Liver (tissue), 3 donors: ENCODE results near the gene BIRC3.

Experiments
- HNF4A ChIP-seq, 2 donors: conservative IDR thresholded peaks; 2 replicates each; pipeline ENCODE4 v1.6.1; 2016; ENCODE audit warnings: antibody characterized with exemption in 2 of 2, mild to moderate bottlenecking in 2 of 2
- TF ChIP-seq, protein P1 (sequence below): fragments of 150-350 bp; IDR thresholded peaks from 2 replicates; pipeline ENCODE4 v1.5.1; 2017; ENCODE audit warnings: improper control_type of control experiment, low read depth, low read length; ENCODE audit not compliant: missing input control
- TF ChIP-seq, protein P2 (sequence below): IDR thresholded peaks from 2 replicates; pipeline ENCODE4 v1.6.1; 2016; ENCODE audit warnings: antibody characterized with exemption, mild to moderate bottlenecking
- donor health status: healthy.
- donor health status: healthy.

- no peak for TF ChIP-seq HNF4A (conservative IDR thresholded peaks at IDR 0.05)
- TF ChIP-seq, protein P1, sequence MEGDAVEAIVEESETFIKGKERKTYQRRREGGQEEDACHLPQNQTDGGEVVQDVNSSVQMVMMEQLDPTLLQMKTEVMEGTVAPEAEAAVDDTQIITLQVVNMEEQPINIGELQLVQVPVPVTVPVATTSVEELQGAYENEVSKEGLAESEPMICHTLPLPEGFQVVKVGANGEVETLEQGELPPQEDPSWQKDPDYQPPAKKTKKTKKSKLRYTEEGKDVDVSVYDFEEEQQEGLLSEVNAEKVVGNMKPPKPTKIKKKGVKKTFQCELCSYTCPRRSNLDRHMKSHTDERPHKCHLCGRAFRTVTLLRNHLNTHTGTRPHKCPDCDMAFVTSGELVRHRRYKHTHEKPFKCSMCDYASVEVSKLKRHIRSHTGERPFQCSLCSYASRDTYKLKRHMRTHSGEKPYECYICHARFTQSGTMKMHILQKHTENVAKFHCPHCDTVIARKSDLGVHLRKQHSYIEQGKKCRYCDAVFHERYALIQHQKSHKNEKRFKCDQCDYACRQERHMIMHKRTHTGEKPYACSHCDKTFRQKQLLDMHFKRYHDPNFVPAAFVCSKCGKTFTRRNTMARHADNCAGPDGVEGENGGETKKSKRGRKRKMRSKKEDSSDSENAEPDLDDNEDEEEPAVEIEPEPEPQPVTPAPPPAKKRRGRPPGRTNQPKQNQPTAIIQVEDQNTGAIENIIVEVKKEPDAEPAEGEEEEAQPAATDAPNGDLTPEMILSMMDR, result no peak
- TF ChIP-seq, protein P2, sequence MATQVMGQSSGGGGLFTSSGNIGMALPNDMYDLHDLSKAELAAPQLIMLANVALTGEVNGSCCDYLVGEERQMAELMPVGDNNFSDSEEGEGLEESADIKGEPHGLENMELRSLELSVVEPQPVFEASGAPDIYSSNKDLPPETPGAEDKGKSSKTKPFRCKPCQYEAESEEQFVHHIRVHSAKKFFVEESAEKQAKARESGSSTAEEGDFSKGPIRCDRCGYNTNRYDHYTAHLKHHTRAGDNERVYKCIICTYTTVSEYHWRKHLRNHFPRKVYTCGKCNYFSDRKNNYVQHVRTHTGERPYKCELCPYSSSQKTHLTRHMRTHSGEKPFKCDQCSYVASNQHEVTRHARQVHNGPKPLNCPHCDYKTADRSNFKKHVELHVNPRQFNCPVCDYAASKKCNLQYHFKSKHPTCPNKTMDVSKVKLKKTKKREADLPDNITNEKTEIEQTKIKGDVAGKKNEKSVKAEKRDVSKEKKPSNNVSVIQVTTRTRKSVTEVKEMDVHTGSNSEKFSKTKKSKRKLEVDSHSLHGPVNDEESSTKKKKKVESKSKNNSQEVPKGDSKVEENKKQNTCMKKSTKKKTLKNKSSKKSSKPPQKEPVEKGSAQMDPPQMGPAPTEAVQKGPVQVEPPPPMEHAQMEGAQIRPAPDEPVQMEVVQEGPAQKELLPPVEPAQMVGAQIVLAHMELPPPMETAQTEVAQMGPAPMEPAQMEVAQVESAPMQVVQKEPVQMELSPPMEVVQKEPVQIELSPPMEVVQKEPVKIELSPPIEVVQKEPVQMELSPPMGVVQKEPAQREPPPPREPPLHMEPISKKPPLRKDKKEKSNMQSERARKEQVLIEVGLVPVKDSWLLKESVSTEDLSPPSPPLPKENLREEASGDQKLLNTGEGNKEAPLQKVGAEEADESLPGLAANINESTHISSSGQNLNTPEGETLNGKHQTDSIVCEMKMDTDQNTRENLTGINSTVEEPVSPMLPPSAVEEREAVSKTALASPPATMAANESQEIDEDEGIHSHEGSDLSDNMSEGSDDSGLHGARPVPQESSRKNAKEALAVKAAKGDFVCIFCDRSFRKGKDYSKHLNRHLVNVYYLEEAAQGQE, result no peak
Observed at GRCh38 chr11:102345904-102346303, 28.6 kb downstream of the BIRC3 start.
